Measurements from ENCODE around the gene KRTAP5-3.
A peak's percentile ranks its signal among the peaks of the same experiment; 100 is the strongest.
"Not testable (repeated sequence)": the region's sequence is repeated elsewhere in the genome, so short reads cannot be mapped to it uniquely, and the experiment has no call there.

Gene KRTAP5-3

GRCh38 chr11:1575756-1576155 lies 32.5 kb downstream of the KRTAP5-3 start:
- DNase-seq, result not testable (repeated sequence)

GRCh38 chr11:1574933-1575242 lies 33.4 kb downstream of the KRTAP5-3 start:
- no peak for DNase-seq

DNA sequence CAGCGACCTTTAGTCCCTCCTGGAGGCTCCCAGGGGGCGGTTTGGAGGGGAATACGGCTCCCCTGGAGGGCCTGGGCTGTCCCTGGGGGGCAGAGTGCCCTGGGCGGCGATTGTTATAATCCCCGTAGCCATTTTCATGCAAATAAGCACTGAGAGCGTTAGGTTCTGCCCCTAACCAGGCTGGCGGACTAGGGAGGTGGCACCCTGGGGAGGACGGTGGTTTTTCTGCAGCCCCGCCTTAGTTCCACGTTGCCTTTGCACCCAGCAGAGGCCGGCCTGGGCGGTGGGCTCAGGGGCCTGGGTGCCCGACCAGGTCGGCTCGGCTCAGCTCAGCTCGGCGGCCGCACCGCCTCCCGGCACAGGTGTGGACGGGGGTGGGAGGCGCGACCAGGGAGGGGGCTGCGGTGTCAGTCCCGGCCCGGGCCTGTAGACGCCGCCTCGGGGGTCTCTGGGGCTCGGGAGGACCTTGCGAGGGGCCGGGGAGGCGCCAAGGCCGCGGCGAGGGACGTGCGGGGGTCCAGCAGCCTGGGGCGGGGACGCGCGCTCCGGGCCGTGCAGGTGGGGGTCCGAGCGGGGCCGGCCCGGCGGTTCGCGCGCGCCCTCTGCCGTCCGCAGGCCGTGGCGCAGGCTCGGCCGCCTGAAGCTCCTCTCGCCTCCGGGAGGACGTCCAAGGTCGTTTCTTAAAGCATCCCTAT lies 33.9 kb downstream of the KRTAP5-3 start:
- peak; percentile 76 for DNase-seq

DNA sequence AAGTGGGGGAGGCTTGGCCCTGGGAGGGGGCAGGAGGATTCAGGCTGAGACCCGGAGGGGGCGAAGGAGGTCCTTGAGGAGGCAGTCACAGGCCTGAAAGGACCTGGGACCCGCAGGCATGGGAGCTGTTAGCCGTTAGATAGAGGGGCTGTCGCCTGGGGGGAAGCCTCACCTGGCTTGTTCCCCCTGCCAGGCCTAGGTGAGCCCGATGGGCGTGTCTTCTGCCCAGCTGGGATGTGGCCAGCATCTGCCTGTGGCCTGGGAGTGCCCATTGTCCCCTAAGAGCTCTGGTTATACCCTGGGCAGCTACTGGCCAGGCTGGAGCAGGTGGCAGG lies 34.4 kb downstream of the KRTAP5-3 start:
- DNase-seq, result no peak

GRCh38 chr11:1573077-1573902 lies 35.0 kb downstream of the KRTAP5-3 start:
- no peak for DNase-seq

- peak; percentile 95 for DNase-seq
These were observed 35.8 kb downstream of the KRTAP5-3 start, which contains the start of gene DUSP8 for GRCh38 chr11:1572197-1573076. Gene DUSP8, minus strand, starts transcription at chr11:1572271. Its CDS starts 6,445 bp downstream, at chr11:1565826.

DNA sequence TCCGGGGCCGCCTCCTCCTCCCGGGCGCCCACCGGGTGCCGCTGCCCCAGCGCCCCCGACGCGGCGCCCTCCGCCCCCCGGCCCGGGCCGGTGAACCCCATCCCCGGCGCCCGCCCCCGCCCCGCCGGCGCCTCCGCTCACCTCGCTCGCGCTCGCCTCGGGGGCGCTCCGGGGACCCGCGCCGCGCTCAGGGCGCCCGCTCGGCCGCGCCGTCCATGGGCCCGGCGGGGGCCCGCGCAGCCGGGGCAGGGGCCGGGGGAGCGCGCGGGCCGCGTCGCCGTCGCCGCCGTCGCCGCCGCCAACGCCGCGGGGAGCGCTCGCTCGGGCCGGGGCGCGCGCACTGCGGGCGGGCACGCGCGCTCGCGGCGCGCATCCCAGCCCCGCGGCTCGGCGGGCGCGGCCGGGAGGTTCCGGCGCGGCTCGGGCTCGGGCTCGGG lies 36.5 kb downstream of the KRTAP5-3 start:
- DNase-seq, result no peak

DNA sequence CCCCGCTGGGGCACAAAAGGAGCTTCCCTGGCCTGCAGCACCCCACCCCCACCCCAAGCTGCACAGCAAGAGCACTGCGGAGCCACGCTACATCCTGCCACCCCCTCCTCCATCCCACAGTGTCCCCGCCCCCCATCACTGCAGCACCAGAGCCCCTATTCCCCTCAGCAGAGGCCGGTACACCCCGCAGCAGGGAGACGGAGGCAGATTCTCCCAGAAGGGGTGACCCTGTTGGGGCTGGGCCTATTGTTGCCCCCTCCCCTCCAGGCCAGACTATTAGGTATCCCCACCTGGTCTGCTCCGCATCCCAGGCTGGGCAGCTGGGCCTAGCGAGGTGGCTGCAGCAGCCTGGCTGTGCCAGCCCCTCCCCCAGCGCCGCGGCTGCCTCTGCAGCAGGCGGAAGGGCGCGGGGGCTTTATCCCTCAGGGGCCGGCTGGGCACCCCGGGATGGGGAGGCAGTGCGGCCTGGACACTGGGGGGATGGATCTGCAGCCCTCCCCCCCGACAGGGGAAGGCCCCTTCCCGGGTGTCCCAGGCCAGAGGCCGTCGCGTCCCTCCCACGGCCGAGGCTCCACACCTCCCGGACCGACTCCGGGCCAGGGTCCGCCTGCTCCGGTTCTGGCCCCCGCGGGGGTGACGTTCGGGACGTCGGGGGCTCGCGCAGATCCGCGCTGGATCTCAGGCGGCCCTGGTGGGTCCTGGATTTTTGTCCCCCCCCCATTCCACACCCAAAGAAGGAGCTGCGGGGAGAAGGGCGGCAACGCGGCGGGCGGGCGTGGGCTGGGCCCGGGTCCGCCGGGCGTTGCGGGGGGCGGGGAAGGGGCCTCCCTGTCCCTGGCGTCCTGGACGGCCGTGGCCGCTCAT lies 37.1 kb downstream of the KRTAP5-3 start:
- peak; percentile 48 for DNase-seq

- DNase-seq, result no peak
These were observed 37.8 kb downstream of the KRTAP5-3 start for GRCh38 chr11:1570531-1570895.

GRCh38 chr11:1570001-1570453 lies 38.2 kb downstream of the KRTAP5-3 start:
- DNase-seq, result no peak

- no peak for DNase-seq
These were observed 38.9 kb downstream of the KRTAP5-3 start for GRCh38 chr11:1569251-1569780.

- DNase-seq, result peak; percentile 78
These were observed 39.8 kb downstream of the KRTAP5-3 start for GRCh38 chr11:1568441-1568911.

- no peak for DNase-seq
These were observed 40.6 kb downstream of the KRTAP5-3 start for GRCh38 chr11:1567721-1568100.

- no peak for DNase-seq
These were observed 41.1 kb downstream of the KRTAP5-3 start for GRCh38 chr11:1567052-1567720.

GRCh38 chr11:1566381-1567051 lies 41.7 kb downstream of the KRTAP5-3 start:
- no peak for DNase-seq

DNA sequence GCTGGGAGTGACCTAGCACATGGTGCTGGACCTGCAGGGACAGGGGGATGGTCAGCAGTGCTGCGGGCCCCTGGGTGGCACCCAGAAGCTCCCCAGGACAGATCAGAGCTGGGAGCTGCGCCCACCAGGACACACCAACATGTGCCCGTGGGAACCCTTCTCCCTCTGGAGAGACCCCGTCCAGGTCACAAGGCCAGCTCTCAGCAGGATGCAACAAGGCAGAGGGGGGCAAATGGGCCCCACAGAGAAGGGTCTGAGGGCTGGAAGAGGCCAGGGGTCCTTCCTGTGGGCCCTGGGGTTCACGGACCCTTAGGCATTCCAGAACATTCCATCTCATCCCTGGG lies 42.4 kb downstream of the KRTAP5-3 start:
- DNase-seq, result no peak

DNA sequence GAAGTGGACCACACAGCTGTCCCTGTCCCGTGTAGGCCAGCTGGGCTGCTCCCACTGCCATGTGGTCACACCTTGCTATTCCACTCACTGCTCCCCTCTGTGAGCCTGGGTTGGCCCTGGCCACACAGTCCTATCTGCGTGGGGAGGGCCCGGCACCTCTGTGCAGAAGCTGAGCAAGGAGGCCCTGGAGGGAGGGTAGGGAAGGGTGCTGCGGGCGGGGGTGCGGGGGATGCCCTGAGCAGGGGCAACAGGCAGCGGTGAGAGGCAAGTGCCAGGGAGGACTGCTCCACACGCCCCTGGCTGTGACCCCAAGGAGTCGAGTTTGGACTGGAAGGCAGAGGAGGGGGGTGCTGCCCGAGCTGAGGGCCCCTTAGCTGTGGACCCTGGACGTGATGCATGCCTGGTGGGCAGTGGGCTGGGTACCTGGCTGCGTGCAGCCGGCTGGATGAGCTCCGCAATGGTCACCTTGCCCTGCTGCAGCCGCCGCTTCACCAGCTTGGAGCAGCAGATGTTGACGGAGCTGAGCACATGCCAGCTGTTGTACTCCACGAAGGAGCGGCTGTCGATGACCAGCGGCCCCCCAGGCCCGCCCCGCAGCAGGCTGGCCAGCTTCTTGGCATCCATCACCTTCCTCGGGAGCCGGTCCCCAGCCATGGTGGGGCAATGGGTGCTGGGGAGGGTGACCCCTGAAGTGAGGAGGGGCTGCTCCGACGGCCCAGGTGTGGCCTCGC lies 42.9 kb downstream of the KRTAP5-3 start:
- no peak for DNase-seq

- DNase-seq, result no peak
These were observed 43.6 kb downstream of the KRTAP5-3 start for GRCh38 chr11:1564535-1565172.

DNA sequence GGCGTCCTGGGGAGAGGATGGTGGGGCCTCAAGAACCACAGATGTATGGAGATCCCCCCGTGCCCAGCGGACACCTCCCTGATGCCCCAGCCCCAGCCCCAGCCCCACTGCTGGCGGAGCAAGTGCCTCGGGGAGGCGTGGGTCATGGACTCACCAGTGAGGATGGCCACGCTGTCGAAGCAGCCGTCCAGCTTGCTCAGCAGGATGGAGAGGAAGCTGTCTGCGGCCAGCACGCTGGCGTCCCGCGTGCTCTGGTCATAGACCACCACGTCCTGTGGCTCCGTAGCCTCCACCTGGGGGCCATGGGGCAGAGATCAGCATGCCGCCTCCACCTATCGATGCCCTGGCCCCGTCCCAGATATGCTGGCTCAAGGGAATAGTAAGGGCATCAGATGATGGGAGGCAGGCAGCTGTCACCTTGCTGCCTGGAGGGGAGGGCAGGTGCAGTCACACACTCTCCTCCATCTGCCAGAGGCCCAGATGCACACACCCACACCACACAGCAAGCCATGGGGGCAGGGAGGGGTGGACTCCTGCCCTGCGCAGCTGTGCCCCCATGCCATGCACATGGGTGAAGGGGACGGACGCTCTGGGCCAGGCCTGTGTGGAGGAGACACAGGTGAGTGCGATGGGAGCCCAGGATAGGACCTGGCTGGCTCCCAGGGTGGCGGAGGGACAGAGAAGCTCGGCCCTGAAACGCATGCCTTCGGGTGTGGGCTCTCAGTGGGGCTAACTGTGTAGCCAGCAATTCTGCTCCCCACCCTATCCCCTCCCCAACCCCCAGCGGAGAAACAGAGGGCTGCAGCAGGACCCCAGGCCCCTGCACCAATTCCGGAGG lies 44.3 kb downstream of the KRTAP5-3 start:
- DNase-seq, result no peak
